K562 (cell line): ENCODE data around the gene NVL. TPM values are rescaled to one million over a fixed set of nuclear protein-coding genes. Genes with fewer than 3 reads are reported as not detected.

Experiments
- ARNT ChIP-seq, 2 experiments: fragments of 450-650 bp; IDR thresholded peaks; 2 replicates each; pipeline ENCODE4 v1.6.1; 2016; ENCODE audit warnings: mild to moderate bottlenecking in 1 of 2
- GATAD2A ChIP-seq: fragments of 450-650 bp; IDR thresholded peaks from 2 replicates; pipeline ENCODE4 v1.6.1; 2017
- HDAC1 ChIP-seq, 2 experiments: fragments of 450-650 bp; IDR thresholded peaks; 2 replicates each; pipeline ENCODE4 v1.6.1; 2016 to 2017; ENCODE audit warnings: inconsistent platforms in 1 of 2, mild to moderate bottlenecking in 1 of 2, moderate library complexity in 1 of 2
- LCOR ChIP-seq: sonication (generic); formaldehyde crosslinking; IDR thresholded peaks from 2 replicates; pipeline ENCODE4 v1.8.0; 2022; ENCODE audit warnings: mild to moderate bottlenecking, missing genetic modification reagents
- MTA3 ChIP-seq: fragments of 450-650 bp; formaldehyde crosslinking; IDR thresholded peaks from 2 replicates; pipeline ENCODE4 v1.6.1; 2017; ENCODE audit warnings: mild to moderate bottlenecking, borderline replicate concordance
- NFE2 ChIP-seq: IDR thresholded peaks from 2 replicates; pipeline ENCODE4 v1.6.1; 2014; ENCODE audit warnings: antibody characterized with exemption, low read depth
- RBM15 ChIP-seq: fragments of 200-400 bp; formaldehyde crosslinking; IDR thresholded peaks from 2 replicates; pipeline ENCODE4 v1.6.1; 2018; ENCODE audit warnings: mild to moderate bottlenecking, low read length, moderate library complexity; ENCODE audit not compliant: insufficient read depth
- RFX7 ChIP-seq: fragments of 250-450 bp; sonication (Bioruptor Pico); IDR thresholded peaks from 2 replicates; pipeline ENCODE4 v1.5.1; 2021; ENCODE audit warnings: mild to moderate bottlenecking
- RHOXF2B ChIP-seq: fragments of 250-450 bp; sonication (Bioruptor Pico); conservative IDR thresholded peaks from 2 replicates; pipeline ENCODE4 v1.5.1; 2021
- SP2 ChIP-seq: IDR thresholded peaks from 2 replicates; pipeline ENCODE4 v1.6.1; 2011; ENCODE audit warnings: mild to moderate bottlenecking, low read depth, low read length, moderate library complexity; ENCODE audit not compliant: poor library complexity, severe bottlenecking; ENCODE audit errors: extremely low read depth
- ZKSCAN8 ChIP-seq: fragments of 200-800 bp; sonication (Bioruptor generic); IDR thresholded peaks from 2 replicates; pipeline ENCODE4 v1.6.1; 2016; ENCODE audit warnings: missing genetic modification characterization, missing compliant biosample characterization
- ZNF507 ChIP-seq: conservative IDR thresholded peaks from 2 replicates; pipeline ENCODE4 v1.6.1; 2017; ENCODE audit warnings: missing genetic modification characterization, missing compliant biosample characterization
- polyA plus RNA-seq, 8 experiments: library from polyadenylated mRNA; depleted of rRNA in 4 of 8; stranded (reverse) in 5 of 8; unstranded in 3 of 8; fragments of >200 nt; fragmentation: Nextera tagmentation in 2 of 8; fragmentation: Illumina TruSeq in 1 of 8; extraction: Ambion mirVana in 2 of 8; extraction: Trizol in 1 of 8; gene quantifications; 2 replicates each; pipeline versions ENCODE4 v1.2.1 to v1.2.3, GENCODE V29; 2011 to 2014; ENCODE audit warnings: inconsistent platforms in 1 of 8, missing spikeins in 1 of 8
- total RNA-seq, 7 experiments: library from RNA; depleted of rRNA in 6 of 7; stranded (reverse); fragments of >200 nt in 6 of 7; fragmentation: Illumina TruSeq in 2 of 7; extraction: Trizol in 2 of 7; gene quantifications; 2 replicates each; pipeline versions ENCODE4 v1.2.1 to v1.2.3, GENCODE V29; 2011 to 2021; ENCODE audit warnings: low replicate concordance in 1 of 7
- TF ChIP-seq, protein P1 (sequence below): fragments of 250-450 bp; sonication (Bioruptor Pico); IDR thresholded peaks from 2 replicates; pipeline ENCODE4 v1.9.0; 2021; ENCODE audit warnings: mild to moderate bottlenecking
- TF ChIP-seq, protein P2 (sequence below): fragments of 450-650 bp; IDR thresholded peaks from 2 replicates; pipeline ENCODE4 v1.6.1; 2018; ENCODE audit not compliant: partially characterized antibody
- TF ChIP-seq, protein P3 (sequence below): fragments of 450-650 bp; formaldehyde crosslinking; IDR thresholded peaks from 2 replicates; pipeline ENCODE4 v1.4.0; 2020; ENCODE audit warnings: mild to moderate bottlenecking, mixed read lengths
- TF ChIP-seq, protein P4 (sequence below): fragments of 250-450 bp; sonication (Bioruptor Pico); IDR thresholded peaks from 2 replicates; pipeline ENCODE4 v1.4.0; 2020
- TF ChIP-seq, protein P5 (sequence below): fragments of 450-650 bp; formaldehyde crosslinking; IDR thresholded peaks from 2 replicates; pipeline ENCODE4 v1.4.0; 2022; ENCODE audit warnings: missing genetic modification characterization
- TF ChIP-seq, protein P6 (sequence below): fragments of 250-450 bp; sonication (Bioruptor Pico); IDR thresholded peaks from 2 replicates; pipeline ENCODE4 v1.5.0; 2020; ENCODE audit warnings: mild to moderate bottlenecking

NVL gene
- total and polyA plus RNA-seq, 9 of the 15 experiments (the other 6 are each of a cell fraction or from before 2014, with no cell fraction given): 32.5 to 86.6 (median 62.9) TPM

DNA sequence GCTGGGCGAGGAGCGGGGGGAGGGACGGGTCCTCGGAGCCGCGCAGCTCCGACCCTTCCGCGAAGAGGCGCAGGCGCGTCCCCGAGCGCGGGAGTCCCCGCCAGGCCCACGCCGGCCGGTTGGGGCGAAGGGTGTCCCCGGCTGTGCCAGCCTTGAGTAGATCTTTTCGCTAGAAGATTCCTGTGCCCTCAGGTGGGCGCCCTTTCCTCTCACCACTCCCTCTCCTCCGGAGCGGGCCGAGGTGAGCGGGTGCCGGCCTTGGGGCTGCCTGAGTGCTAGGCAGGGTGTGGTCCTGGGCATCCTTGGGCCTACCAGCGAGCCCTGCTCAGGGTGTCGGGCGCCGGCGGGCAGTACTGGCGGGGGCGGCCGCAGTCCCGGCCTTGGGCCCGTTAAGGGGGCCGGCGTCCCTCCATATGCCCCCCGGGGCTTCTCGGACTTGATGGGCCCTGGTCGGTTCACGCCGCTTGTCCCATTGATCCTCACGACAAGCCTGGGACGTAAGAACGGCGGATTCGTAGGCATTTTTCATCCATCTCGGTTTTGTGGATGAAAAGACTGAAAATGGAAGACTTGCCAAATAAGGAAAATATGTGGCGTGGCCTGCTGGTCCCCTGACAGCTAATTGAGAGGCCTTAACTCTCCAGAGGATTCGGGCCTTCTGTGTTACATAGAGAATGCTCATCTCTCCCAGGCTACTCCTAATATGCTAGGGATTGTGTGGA is 146.2 kb downstream of the NVL start (continued):
- 0 out of 2 replicates have a peak, but pooled peaks have one; percentile 35 for TF ChIP-seq RHOXF2B (CRISPR knock-in tag)
- TF ChIP-seq ARNT (IDR thresholded peaks at IDR 0.05): no peak
- TF ChIP-seq RBM15: no peak
- TF ChIP-seq, protein P1, sequence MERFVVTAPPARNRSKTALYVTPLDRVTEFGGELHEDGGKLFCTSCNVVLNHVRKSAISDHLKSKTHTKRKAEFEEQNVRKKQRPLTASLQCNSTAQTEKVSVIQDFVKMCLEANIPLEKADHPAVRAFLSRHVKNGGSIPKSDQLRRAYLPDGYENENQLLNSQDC (CRISPR knock-in tag): no peak
- TF ChIP-seq, protein P2, sequence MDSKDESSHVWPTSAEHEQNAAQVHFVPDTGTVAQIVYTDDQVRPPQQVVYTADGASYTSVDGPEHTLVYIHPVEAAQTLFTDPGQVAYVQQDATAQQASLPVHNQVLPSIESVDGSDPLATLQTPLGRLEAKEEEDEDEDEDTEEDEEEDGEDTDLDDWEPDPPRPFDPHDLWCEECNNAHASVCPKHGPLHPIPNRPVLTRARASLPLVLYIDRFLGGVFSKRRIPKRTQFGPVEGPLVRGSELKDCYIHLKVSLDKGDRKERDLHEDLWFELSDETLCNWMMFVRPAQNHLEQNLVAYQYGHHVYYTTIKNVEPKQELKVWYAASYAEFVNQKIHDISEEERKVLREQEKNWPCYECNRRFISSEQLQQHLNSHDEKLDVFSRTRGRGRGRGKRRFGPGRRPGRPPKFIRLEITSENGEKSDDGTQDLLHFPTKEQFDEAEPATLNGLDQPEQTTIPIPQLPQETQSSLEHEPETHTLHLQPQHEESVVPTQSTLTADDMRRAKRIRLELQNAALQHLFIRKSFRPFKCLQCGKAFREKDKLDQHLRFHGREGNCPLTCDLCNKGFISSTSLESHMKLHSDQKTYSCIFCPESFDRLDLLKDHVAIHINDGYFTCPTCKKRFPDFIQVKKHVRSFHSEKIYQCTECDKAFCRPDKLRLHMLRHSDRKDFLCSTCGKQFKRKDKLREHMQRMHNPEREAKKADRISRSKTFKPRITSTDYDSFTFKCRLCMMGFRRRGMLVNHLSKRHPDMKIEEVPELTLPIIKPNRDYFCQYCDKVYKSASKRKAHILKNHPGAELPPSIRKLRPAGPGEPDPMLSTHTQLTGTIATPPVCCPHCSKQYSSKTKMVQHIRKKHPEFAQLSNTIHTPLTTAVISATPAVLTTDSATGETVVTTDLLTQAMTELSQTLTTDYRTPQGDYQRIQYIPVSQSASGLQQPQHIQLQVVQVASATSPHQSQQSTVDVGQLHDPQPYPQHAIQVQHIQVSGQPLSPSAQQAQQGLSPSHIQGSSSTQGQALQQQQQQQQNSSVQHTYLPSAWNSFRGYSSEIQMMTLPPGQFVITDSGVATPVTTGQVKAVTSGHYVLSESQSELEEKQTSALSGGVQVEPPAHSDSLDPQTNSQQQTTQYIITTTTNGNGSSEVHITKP: no peak
- TF ChIP-seq, protein P3, sequence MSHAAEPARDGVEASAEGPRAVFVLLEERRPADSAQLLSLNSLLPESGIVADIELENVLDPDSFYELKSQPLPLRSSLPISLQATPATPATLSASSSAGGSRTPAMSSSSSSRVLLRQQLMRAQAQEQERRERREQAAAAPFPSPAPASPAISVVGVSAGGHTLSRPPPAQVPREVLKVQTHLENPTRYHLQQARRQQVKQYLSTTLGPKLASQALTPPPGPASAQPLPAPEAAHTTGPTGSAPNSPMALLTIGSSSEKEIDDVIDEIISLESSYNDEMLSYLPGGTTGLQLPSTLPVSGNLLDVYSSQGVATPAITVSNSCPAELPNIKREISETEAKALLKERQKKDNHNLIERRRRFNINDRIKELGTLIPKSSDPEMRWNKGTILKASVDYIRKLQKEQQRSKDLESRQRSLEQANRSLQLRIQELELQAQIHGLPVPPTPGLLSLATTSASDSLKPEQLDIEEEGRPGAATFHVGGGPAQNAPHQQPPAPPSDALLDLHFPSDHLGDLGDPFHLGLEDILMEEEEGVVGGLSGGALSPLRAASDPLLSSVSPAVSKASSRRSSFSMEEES: no peak
- TF ChIP-seq NFE2: peak; percentile 10; the same call in 1 of the 2 replicates
- TF ChIP-seq GATAD2A: 0 out of 2 replicates have a peak, but pooled peaks have one; percentile 12
- TF ChIP-seq ZKSCAN8 (CRISPR knock-in tag): no peak
- TF ChIP-seq, protein P4, sequence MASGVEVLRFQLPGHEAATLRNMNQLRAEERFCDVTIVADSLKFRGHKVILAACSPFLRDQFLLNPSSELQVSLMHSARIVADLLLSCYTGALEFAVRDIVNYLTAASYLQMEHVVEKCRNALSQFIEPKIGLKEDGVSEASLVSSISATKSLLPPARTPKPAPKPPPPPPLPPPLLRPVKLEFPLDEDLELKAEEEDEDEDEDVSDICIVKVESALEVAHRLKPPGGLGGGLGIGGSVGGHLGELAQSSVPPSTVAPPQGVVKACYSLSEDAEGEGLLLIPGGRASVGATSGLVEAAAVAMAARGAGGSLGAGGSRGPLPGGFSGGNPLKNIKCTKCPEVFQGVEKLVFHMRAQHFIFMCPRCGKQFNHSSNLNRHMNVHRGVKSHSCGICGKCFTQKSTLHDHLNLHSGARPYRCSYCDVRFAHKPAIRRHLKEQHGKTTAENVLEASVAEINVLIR (CRISPR knock-in tag): no peak
- TF ChIP-seq, protein P5, sequence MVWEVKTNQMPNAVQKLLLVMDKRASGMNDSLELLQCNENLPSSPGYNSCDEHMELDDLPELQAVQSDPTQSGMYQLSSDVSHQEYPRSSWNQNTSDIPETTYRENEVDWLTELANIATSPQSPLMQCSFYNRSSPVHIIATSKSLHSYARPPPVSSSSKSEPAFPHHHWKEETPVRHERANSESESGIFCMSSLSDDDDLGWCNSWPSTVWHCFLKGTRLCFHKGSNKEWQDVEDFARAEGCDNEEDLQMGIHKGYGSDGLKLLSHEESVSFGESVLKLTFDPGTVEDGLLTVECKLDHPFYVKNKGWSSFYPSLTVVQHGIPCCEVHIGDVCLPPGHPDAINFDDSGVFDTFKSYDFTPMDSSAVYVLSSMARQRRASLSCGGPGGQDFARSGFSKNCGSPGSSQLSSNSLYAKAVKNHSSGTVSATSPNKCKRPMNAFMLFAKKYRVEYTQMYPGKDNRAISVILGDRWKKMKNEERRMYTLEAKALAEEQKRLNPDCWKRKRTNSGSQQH (CRISPR knock-in tag): no peak
- TF ChIP-seq, protein P6, sequence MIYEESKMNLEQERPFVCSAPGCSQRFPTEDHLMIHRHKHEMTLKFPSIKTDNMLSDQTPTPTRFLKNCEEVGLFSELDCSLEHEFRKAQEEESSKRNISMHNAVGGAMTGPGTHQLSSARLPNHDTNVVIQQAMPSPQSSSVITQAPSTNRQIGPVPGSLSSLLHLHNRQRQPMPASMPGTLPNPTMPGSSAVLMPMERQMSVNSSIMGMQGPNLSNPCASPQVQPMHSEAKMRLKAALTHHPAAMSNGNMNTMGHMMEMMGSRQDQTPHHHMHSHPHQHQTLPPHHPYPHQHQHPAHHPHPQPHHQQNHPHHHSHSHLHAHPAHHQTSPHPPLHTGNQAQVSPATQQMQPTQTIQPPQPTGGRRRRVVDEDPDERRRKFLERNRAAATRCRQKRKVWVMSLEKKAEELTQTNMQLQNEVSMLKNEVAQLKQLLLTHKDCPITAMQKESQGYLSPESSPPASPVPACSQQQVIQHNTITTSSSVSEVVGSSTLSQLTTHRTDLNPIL (CRISPR knock-in tag): no peak
- TF ChIP-seq MTA3: 0 out of 2 replicates have a peak, but pooled peaks have one; percentile 32
- no peak for TF ChIP-seq SP2
- TF ChIP-seq HDAC1 (IDR thresholded peaks at IDR 0.05): no peak; a peak in 1 of 4 replicates
- TF ChIP-seq LCOR (CRISPR knock-in tag): peak; percentile 53; the same call in 1 of the 2 replicates
- no peak for TF ChIP-seq RFX7 (CRISPR knock-in tag)
- TF ChIP-seq ZNF507 (tag): no peak
